IMR-90 (cell line): ENCODE results near the gene UBASH3A. TPM values are rescaled to one million over a fixed set of nuclear protein-coding genes. Genes with fewer than 3 reads are reported as not detected.

Experiments
- ATAC-seq: fragments of 200-7000 bp; cut with Tn5 transposase; 2 replicates; pipeline ENCODE4 v1.9.1; 2020; ENCODE audit warnings: low read depth, mild to moderate bottlenecking, moderate library complexity
- BruUV-seq: library from RNA; stranded (reverse); fragments of 400-500 nt; replicated peaks from 2 replicates; lab custom pipeline; 2021; lab: Mats Ljungman, UMichigan
- CTCF ChIA-PET: fragments of 300-600 bp; formaldehyde crosslinking; extraction: SDS; loops from one replicate; lab custom pipeline; 2021; ENCODE audit warnings: antibody characterized with exemption; lab: Yijun Ruan, JAX
- POLR2A ChIA-PET: fragments of 300-600 bp; sonication (Branson Sonifier 250); formaldehyde crosslinking; loops from one replicate; lab custom pipeline; 2022; ENCODE audit warnings: antibody characterized with exemption; ENCODE audit not compliant: unreplicated experiment; lab: Charles Lee
- DNase-seq: peaks from one replicate; pipeline ENCODE4 v3.0.0; 2013
- H2AFZ ChIP-seq: replicated peaks from 2 replicates; pipeline ENCODE3; 2013; ENCODE audit warnings: low read length, mild to moderate bottlenecking; ENCODE audit not compliant: poor library complexity
- H2AK5ac ChIP-seq: 2 replicates; pipeline ENCODE4 v1.6.1; 2013; ENCODE audit warnings: low read depth, low read length, inconsistent platforms
- H2AK9ac ChIP-seq: replicated peaks from 2 replicates; pipeline ENCODE3; 2013; ENCODE audit warnings: mild to moderate bottlenecking, low read depth, low read length, moderate library complexity; ENCODE audit not compliant: poor library complexity
- H2BK120ac ChIP-seq: 2 replicates; pipeline ENCODE4 v1.6.1; 2013; ENCODE audit warnings: low read depth, low read length, inconsistent platforms
- H2BK15ac ChIP-seq: 3 replicates; pipeline ENCODE4 v1.6.1; 2013; ENCODE audit warnings: low read depth, low read length, inconsistent platforms
- H2BK20ac ChIP-seq: 2 replicates; pipeline ENCODE4 v1.6.1; 2013; ENCODE audit warnings: low read depth, mild to moderate bottlenecking, inconsistent platforms, low read length, moderate library complexity
- H2BK5ac ChIP-seq: 2 replicates; pipeline ENCODE4 v1.6.1; 2013; ENCODE audit warnings: mild to moderate bottlenecking, low read depth, low read length, inconsistent platforms; ENCODE audit not compliant: poor library complexity, severe bottlenecking
- H3K14ac ChIP-seq: replicated peaks from 2 replicates; pipeline ENCODE4 v1.6.1; 2013; ENCODE audit warnings: low read depth, low read length, inconsistent platforms
- H3K18ac ChIP-seq: 2 replicates; pipeline ENCODE4 v1.6.1; 2013; ENCODE audit warnings: low read depth, low read length, control low read depth
- H3K23ac ChIP-seq: 2 replicates; pipeline ENCODE4 v1.6.1; 2013; ENCODE audit warnings: low read depth, low read length, inconsistent platforms
- H3K27ac ChIP-seq: 2 replicates; pipeline ENCODE4 v1.5.1; 2013; ENCODE audit warnings: mild to moderate bottlenecking, control low read depth, low read length; ENCODE audit not compliant: insufficient read depth
- H3K27me3 ChIP-seq: 2 replicates; pipeline ENCODE4 v1.6.1; 2013; ENCODE audit warnings: low read length; ENCODE audit not compliant: control insufficient read depth, insufficient read depth
- H3K36me3 ChIP-seq: 2 replicates; pipeline ENCODE4 v1.6.1; 2013; ENCODE audit warnings: low read length, mixed read lengths; ENCODE audit not compliant: control insufficient read depth, insufficient read depth
- H3K4ac ChIP-seq: 2 replicates; pipeline ENCODE4 v1.6.1; 2013; ENCODE audit warnings: low read depth, low read length, inconsistent platforms
- H3K4me1 ChIP-seq: 2 replicates; pipeline ENCODE4 v1.6.1; 2013; ENCODE audit warnings: low read length, mixed read lengths; ENCODE audit not compliant: control insufficient read depth, insufficient read depth
- H3K4me2 ChIP-seq: 2 replicates; pipeline ENCODE4 v1.6.1; 2013; ENCODE audit warnings: low read depth, mild to moderate bottlenecking, control low read depth, low read length, moderate library complexity
- H3K4me3 ChIP-seq: 2 replicates; pipeline ENCODE4 v1.5.1; 2013; ENCODE audit warnings: low read depth, mild to moderate bottlenecking, control low read depth, low read length, moderate library complexity; ENCODE audit not compliant: insufficient read depth
- H3K56ac ChIP-seq: 2 replicates; pipeline ENCODE4 v1.6.1; 2013; ENCODE audit warnings: low read length, inconsistent platforms; ENCODE audit not compliant: insufficient read depth; ENCODE audit errors: extremely low read depth
- H3K79me1 ChIP-seq, 2 experiments: 2 replicates each; pipeline ENCODE4 v1.6.1; 2013; ENCODE audit warnings: low read length in 2 of 2, inconsistent platforms in 1 of 2, low read depth in 1 of 2
- H3K9ac ChIP-seq: 2 replicates; pipeline ENCODE4 v1.6.1; 2013; ENCODE audit warnings: low read depth, low read length, control low read depth
- H3K9me1 ChIP-seq: 2 replicates; pipeline ENCODE4 v1.6.1; 2013; ENCODE audit warnings: low read length, inconsistent platforms; ENCODE audit not compliant: insufficient read depth
- H3K9me3 ChIP-seq: 2 replicates; pipeline ENCODE4 v1.6.1; 2013; ENCODE audit warnings: low read length; ENCODE audit not compliant: control insufficient read depth, insufficient read depth
- H4K20me1 ChIP-seq: 2 replicates; pipeline ENCODE4 v1.6.1; 2013; ENCODE audit warnings: low read length, inconsistent platforms; ENCODE audit not compliant: insufficient read depth
- H4K5ac ChIP-seq: 2 replicates; pipeline ENCODE4 v1.6.1; 2013; ENCODE audit warnings: mild to moderate bottlenecking, low read depth, low read length, control low read depth
- H4K8ac ChIP-seq, 2 experiments: 2 replicates each; pipeline ENCODE4 v1.6.1; 2013; ENCODE audit warnings: low read depth in 2 of 2, low read length in 2 of 2, control low read depth in 1 of 2, inconsistent platforms in 1 of 2
- H4K91ac ChIP-seq: 2 replicates; pipeline ENCODE4 v1.6.1; 2013; ENCODE audit warnings: low read depth, low read length, inconsistent platforms; ENCODE audit not compliant: insufficient read depth
- BHLHE40 ChIP-seq: fragments of 150-350 bp; IDR thresholded peaks from 2 replicates; pipeline ENCODE4 v1.6.1; 2016; ENCODE audit warnings: mild to moderate bottlenecking, low read depth, low read length
- CEBPB ChIP-seq: IDR thresholded peaks from 2 replicates; pipeline ENCODE4 v1.6.1; 2012; ENCODE audit warnings: low read depth, low read length, improper control_type of control experiment
- CTCF ChIP-seq: conservative IDR thresholded peaks from 2 replicates; pipeline ENCODE4 v1.5.1; 2012; ENCODE audit warnings: mild to moderate bottlenecking, low read depth, low read length, improper control_type of control experiment
- MAFK ChIP-seq: IDR thresholded peaks from 2 replicates; pipeline ENCODE4 v1.6.1; 2012; ENCODE audit warnings: low read depth, low read length, improper control_type of control experiment
- MAZ ChIP-seq: IDR thresholded peaks from 2 replicates; pipeline ENCODE4 v1.6.1; 2012; ENCODE audit warnings: low read depth, mild to moderate bottlenecking, low read length, improper control_type of control experiment, moderate library complexity, borderline replicate concordance
- NFE2L2 ChIP-seq: fragments of 150-350 bp; IDR thresholded peaks from 2 replicates; pipeline ENCODE4 v1.6.1; 2016; ENCODE audit warnings: low read depth, mild to moderate bottlenecking, low read length
- POLR2A ChIP-seq: IDR thresholded peaks from 2 replicates; pipeline ENCODE4 v1.6.1; 2012; ENCODE audit warnings: mild to moderate bottlenecking, low read depth, low read length
- RAD21 ChIP-seq: IDR thresholded peaks from 2 replicates; pipeline ENCODE4 v1.6.1; 2012; ENCODE audit warnings: low read length, improper control_type of control experiment
- RCOR1 ChIP-seq: IDR thresholded peaks from 2 replicates; pipeline ENCODE4 v1.6.1; 2012; ENCODE audit warnings: mild to moderate bottlenecking, low read length, improper control_type of control experiment; ENCODE audit not compliant: insufficient replicate concordance
- USF2 ChIP-seq: fragments of 150-350 bp; IDR thresholded peaks from 2 replicates; pipeline ENCODE4 v1.6.1; 2017; ENCODE audit warnings: mild to moderate bottlenecking, antibody characterized with exemption, low read length, low read depth
- WGBS, 2 experiments: methylation state at CpG; one replicate each; pipeline versions ENCODE4 v1.1.5 to v1.1.7; 2013; ENCODE audit warnings: missing lambda C conversion rate in 2 of 2; ENCODE audit not compliant: insufficient read length in 1 of 2; ENCODE audit errors: extremely low coverage in 2 of 2; 5-methylcytosine and 5-hydroxymethylcytosine counted together
- dilution Hi-C: fragments of 300-500 bp; cut with HindIII; formaldehyde crosslinking; loops from one replicate; pipeline ENCODE4 v1.14.3; 2018; ENCODE audit warnings: low sequenced_read_pairs; ENCODE audit not compliant: unreplicated experiment
- in situ Hi-C: fragments of 300-500 bp; cut with MboI; formaldehyde crosslinking; loops from 3 replicates; pipeline ENCODE4 v1.14.3; 2019; ENCODE audit warnings: low sequenced_read_pairs, inconsistent platforms, mixed read lengths
- intact Hi-C: fragments of 100-400 bp; cut with micrococcal nuclease; formaldehyde crosslinking; loops from 2 replicates; pipeline ENCODE4 v1.10.0; 2022
- polyA plus RNA-seq, 3 experiments: library from polyadenylated mRNA; depleted of rRNA; stranded (reverse); fragments of >200 nt; gene quantifications; 2 replicates each; pipeline ENCODE4 v1.2.3, GENCODE V29; 2012; ENCODE audit warnings: low replicate concordance in 1 of 3
- total RNA-seq: library from RNA; depleted of rRNA; stranded (reverse); fragments of >200 nt; gene quantifications from 2 replicates; pipeline ENCODE4 v1.2.3, GENCODE V29; 2012

The UBASH3A gene
- total and polyA plus RNA-seq, 2 of the 4 experiments (the other 2 are of a cell fraction), result not detected

- H2AFZ ChIP-seq, result peak overlapping the region; percentile 23
- ChIA-PET POLR2A (no interaction called here), CTCF (no interaction called here)
- H3K9ac ChIP-seq, result no peak overlapping the region
- DNase-seq (no peak), ATAC-seq (no peak)
- no peak overlapping the region for H2BK5ac ChIP-seq
- no peak overlapping the region for H3K27ac ChIP-seq
- no peak overlapping the region for H3K4me3 ChIP-seq
- H4K8ac ChIP-seq, result no peak overlapping the region
- H3K56ac ChIP-seq, result no peak overlapping the region
- H3K18ac ChIP-seq, result no peak overlapping the region
- TF ChIP-seq NFE2L2 (no peak), CEBPB (no peak), RCOR1 (no peak), MAZ (no peak), BHLHE40 (no peak), USF2 (no peak), POLR2A (no peak), MAFK (no peak), CTCF (no peak), RAD21 (no peak)
- H3K79me1 ChIP-seq, result no peaks in the 10 kb centered on the region
- no peak overlapping the region for H2BK120ac ChIP-seq
- H3K9me3 ChIP-seq, result no peaks in the 10 kb centered on the region
- no TSS peak for BruUV-seq
- no peak overlapping the region for H3K4me2 ChIP-seq
- no peak overlapping the region for H2AK9ac ChIP-seq
- no peak overlapping the region for H2AK5ac ChIP-seq
- no peaks in the 10 kb centered on the region for H4K20me1 ChIP-seq
- H2BK15ac ChIP-seq, result no peak overlapping the region
- no peak overlapping the region for H3K14ac ChIP-seq
- H3K36me3 ChIP-seq, result no peaks in the 10 kb centered on the region
- dilution Hi-C loops (no loop called here), in situ Hi-C loops (no loop called here), intact Hi-C loops (no loop called here)
- H4K5ac ChIP-seq, result no peak overlapping the region
- H3K4ac ChIP-seq, result no peak overlapping the region
- H2BK20ac ChIP-seq, result no peak overlapping the region
- no peak overlapping the region for H3K23ac ChIP-seq
- H3K4me1 ChIP-seq, result no peaks in the 10 kb centered on the region
- H4K91ac ChIP-seq, result no peak overlapping the region
- H3K9me1 ChIP-seq, result no peaks in the 10 kb centered on the region
- H3K27me3 ChIP-seq, result peaks cover 21% of the 10 kb centered on the region
- no CpG with 5 or more reads among the region's 2 CpGs for WGBS, 2 experiments
These were observed 43.4 kb upstream of the UBASH3A start for GRCh38 chr21:42360317-42360716.
